Pancreas (tissue), 10 donors: ENCODE data around the gene AMMECR1. TPM values are rescaled to one million over a fixed set of nuclear protein-coding genes. Genes with fewer than 3 reads are reported as not detected.

Experiments used
- ATAC-seq, 4 donors: fragments of 200-7000 bp; cut with Tn5 transposase; one replicate each; pipeline versions ENCODE4 v1.8.0 to v1.9.1; 2020; ENCODE audit warnings: mild to moderate bottlenecking in 4 of 4, moderate library complexity in 4 of 4
- DNase-seq, 6 donors: peaks; one replicate each; pipeline ENCODE4 v3.0.0-alpha.2; 2020
- FAIRE-seq: peaks from 2 replicates; lab custom pipeline; 2012; peaks lifted over from hg19 to GRCh38; lab: Jason Lieb, UNC
- H3K27ac ChIP-seq, 4 donors: fragments of 200-600 bp; sonication (generic); 1 replicate in 3 of 4; 2 replicates in 1 of 4; pipeline versions ENCODE4 v1.5.0 to v1.8.0; 2020
- H3K27me3 ChIP-seq, 4 donors: fragments of 200-600 bp; one replicate each; pipeline ENCODE4 v1.8.0; 2021
- H3K36me3 ChIP-seq, 3 donors: fragments of 200-600 bp; sonication (generic) in 1 of 3; one replicate each; pipeline versions ENCODE4 v1.5.0 to v1.8.0; 2020 to 2021
- H3K4me1 ChIP-seq, 3 donors: fragments of 200-600 bp; one replicate each; pipeline ENCODE4 v1.8.0; 2021
- H3K4me3 ChIP-seq, 4 donors: fragments of 200-600 bp; sonication (generic) in 2 of 4; one replicate each; pipeline versions ENCODE4 v1.5.0 to v1.8.0; 2020 to 2021
- H3K9me3 ChIP-seq, 4 donors: fragments of 200-600 bp; one replicate each; pipeline ENCODE4 v1.8.0; 2021
- CTCF ChIP-seq, 4 donors: fragments of 200-600 bp; sonication (generic) in 3 of 4; IDR thresholded peaks; one replicate each; pipeline versions ENCODE4 v1.5.0 to v1.8.0; 2021; ENCODE audit warnings: antibody characterized with exemption in 4 of 4
- WGBS, 2 donors: extraction: QIAGEN DNeasy Blood & Tissue Kit; methylation state at CpG; one replicate each; pipeline ENCODE4 v1.1.7; 2013; 5-methylcytosine and 5-hydroxymethylcytosine counted together
- intact Hi-C, 3 donors: fragments of 100-400 bp; cut with DNase I; formaldehyde crosslinking; loops; one replicate each; pipeline versions ENCODE4 v1.11.1 to v1.14.2; 2022
- polyA plus RNA-seq, 2 donors: library from polyadenylated mRNA; stranded (reverse); fragments of 200-250 nt; gene quantifications; one replicate each; pipeline ENCODE4 v1.2.3, GENCODE V29; 2013
- total RNA-seq, 6 donors: library from RNA; stranded (reverse); fragmentation: NEBNext Ultra II Directional in 4 of 6; extraction: Animal tissue kit (Norgen Biotek cat#: 25700) in 4 of 6; gene quantifications; one replicate each; pipeline versions ENCODE4 v1.2.1 to v1.2.4, GENCODE V29; 2021 to 2023
- donor health status: healthy with polysubstance abuse.
- donor health status: DM: no; HTN: no; CAD: no; lungs with moderate emphysema.
- donor health status: DM: no; HTN: no; CAD: no.
- donor health status: control.
- donor health status: control.
- donor health status: Bipolar disorder and iron deficiency.
- donor health status: DM: yes; HTN: yes; CAD: no.
- donor health status: DM: no; HTN: no; CAD: no.
- donor health status: DM: no; HTN: no; CAD: no.
- donor health status: DM: yes; HTN: yes; CAD: no.

Gene AMMECR1
- total and polyA plus RNA-seq, 8 donors = 1.4 to 4.1 (median 1.9) TPM

- H3K36me3 ChIP-seq = no peaks in the 10 kb centered on the region
- intact Hi-C loops = no loop called here
- FAIRE-seq (no peak), DNase-seq (no peak), ATAC-seq (no peak)
- H3K4me1 ChIP-seq = no peaks in the 10 kb centered on the region
- no peaks in the 10 kb centered on the region for H3K9me3 ChIP-seq
- no peak overlapping the region for H3K4me3 ChIP-seq
- TF ChIP-seq CTCF (IDR thresholded peaks at IDR 0.05) = no peak
- no peak overlapping the region for H3K27ac ChIP-seq
- H3K27me3 ChIP-seq = no peaks in the 10 kb centered on the region
Measured at GRCh38 chrX:110204986-110205385, 112.9 kb downstream of the AMMECR1 start.

DNA sequence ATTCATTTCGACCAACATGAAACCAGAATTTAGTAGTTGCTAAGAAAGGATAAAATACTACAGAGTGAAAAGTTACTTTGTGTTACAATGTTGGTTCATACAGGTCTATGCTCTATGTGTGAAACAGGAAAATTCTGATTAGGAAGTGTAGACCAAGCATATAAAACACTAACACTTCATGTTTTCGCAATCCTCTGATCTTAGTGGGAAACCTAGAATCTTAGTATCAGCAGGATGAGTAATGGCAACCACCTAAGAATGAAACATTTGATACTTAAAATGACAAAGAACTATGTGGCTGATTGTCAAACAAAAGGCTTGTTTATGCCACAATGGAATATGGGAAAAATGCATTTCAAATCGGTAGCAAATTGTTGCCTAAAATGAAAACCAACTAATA, 116.1 kb downstream of the AMMECR1 start:
- Histone ChIP-seq H3K9me3 (no peaks in the 10 kb centered on the region), H3K4me3 (no peak overlapping the region), H3K27ac (no peak overlapping the region), H3K36me3 (no peaks in the 10 kb centered on the region), H3K27me3 (no peaks in the 10 kb centered on the region), H3K4me1 (no peaks in the 10 kb centered on the region)
- FAIRE-seq (peak; percentile 20), ATAC-seq (no peak), DNase-seq (no peak)
- WGBS, 2 donors = 57 to 93% methylated on average over 3 of the region's 3 CpGs
- TF ChIP-seq CTCF (IDR thresholded peaks at IDR 0.05) = no peak
- intact Hi-C loops = no loop called here

- H3K36me3 ChIP-seq = no peaks in the 10 kb centered on the region
- no peak overlapping the region for H3K27ac ChIP-seq
- WGBS, 2 donors = 56 to 75% methylated on average over 3 of the region's 3 CpGs
- ATAC-seq (no peak), DNase-seq (no peak), FAIRE-seq (no peak)
- no peaks in the 10 kb centered on the region for H3K27me3 ChIP-seq
- no peaks in the 10 kb centered on the region for H3K4me1 ChIP-seq
- no peak for TF ChIP-seq CTCF (IDR thresholded peaks at IDR 0.05)
- H3K4me3 ChIP-seq = no peak overlapping the region
- no peaks in the 10 kb centered on the region for H3K9me3 ChIP-seq
- intact Hi-C loops = no loop called here
Measured at GRCh38 chrX:110194977-110195376, 122.9 kb downstream of the AMMECR1 start.

DNA sequence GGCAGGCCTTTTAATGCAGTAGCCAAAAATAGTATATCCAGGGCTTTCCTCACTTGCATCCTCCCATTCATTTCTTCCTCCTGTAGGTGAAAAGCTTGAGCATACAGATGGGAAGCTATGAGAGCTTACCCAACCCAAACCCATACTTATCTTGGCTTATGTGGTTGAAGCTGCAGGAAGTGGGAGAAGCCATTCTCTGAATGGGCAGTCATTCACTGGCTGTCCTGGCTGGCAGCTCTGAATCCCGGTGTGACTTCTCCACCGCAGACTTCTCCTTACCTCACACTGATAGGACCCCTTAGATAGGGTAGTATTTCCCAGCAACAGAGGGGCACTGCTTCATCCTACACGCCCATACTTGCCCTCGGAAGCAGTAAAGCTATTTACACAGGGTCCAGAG, 125.4 kb downstream of the AMMECR1 start:
- intact Hi-C loops = no loop called here
- Histone ChIP-seq H3K27me3 (no peaks in the 10 kb centered on the region), H3K4me1 (no peaks in the 10 kb centered on the region), H3K27ac (no peak overlapping the region), H3K4me3 (no peak overlapping the region), H3K9me3 (no peaks in the 10 kb centered on the region), H3K36me3 (no peaks in the 10 kb centered on the region)
- DNase-seq = no peak
- ATAC-seq = no peak
- no peak for TF ChIP-seq CTCF (IDR thresholded peaks at IDR 0.05)
- 87 to 95% methylated on average over 4 of the region's 4 CpGs for WGBS, 2 donors
- FAIRE-seq = no peak

GRCh38 chrX:110188701-110189558, 129.0 kb downstream of the AMMECR1 start:
- no peak for TF ChIP-seq CTCF (IDR thresholded peaks at IDR 0.05)
- no peak overlapping the region for H3K27ac ChIP-seq
- H3K36me3 ChIP-seq = no peaks in the 10 kb centered on the region
- H3K27me3 ChIP-seq = no peaks in the 10 kb centered on the region
- no peaks in the 10 kb centered on the region for H3K9me3 ChIP-seq
- no peaks in the 10 kb centered on the region for H3K4me1 ChIP-seq
- WGBS, 2 donors = 72 to 84% methylated on average over 4 of the region's 4 CpGs
- FAIRE-seq = no peak
- DNase-seq = no peak
- intact Hi-C loops = no loop called here
- no peak overlapping the region for H3K4me3 ChIP-seq
- no peak for ATAC-seq
